GM12878 (cell line): ENCODE results near the gene ADGRL4.

Source experiments
- POLR2A ChIP-seq: IDR thresholded peaks from 2 replicates; pipeline ENCODE4 v1.6.1; 2011; ENCODE audit warnings: low read depth, mild to moderate bottlenecking, low read length
- RUNX3 ChIP-seq: IDR thresholded peaks from 2 replicates; pipeline ENCODE4 v1.6.1; 2012; ENCODE audit warnings: low read length, inconsistent platforms
- STAT3 ChIP-seq: IDR thresholded peaks from 2 replicates; pipeline ENCODE4 v1.6.1; 2011; ENCODE audit warnings: low read depth, low read length, improper control_type of control experiment

DNA sequence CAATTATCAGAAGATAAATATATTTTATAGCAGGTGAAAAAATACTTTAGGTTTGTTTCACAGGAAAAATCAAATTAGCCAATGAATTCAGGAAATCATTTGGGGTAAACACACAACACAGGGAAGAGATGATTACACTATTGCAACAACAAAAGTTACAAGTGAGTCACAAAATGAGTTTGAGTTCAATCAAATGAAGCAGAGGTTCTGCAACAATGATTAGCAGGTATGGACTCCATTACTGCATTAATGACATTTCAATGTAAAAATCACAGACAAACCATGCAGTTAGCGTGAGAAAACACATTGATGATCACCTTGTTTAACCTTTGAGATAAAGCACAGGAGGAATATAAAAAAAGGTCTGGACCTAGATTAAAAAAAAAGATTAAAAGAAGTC, 9.7 kb downstream of the ADGRL4 start:
- TF ChIP-seq RUNX3 (no peak), STAT3 (no peak), POLR2A (no peak)
